Esophagus muscularis mucosa (tissue), 4 donors: Measurements from ENCODE around the gene NEK7. TPM values are rescaled to one million over a fixed set of nuclear protein-coding genes. Genes with fewer than 3 reads are reported as not detected.

ENCODE experiments used
- DNase-seq: peaks from one replicate; pipeline ENCODE4 v3.0.0-alpha.2; 2017; ENCODE audit errors: extremely low spot score
- H3K27ac ChIP-seq, 4 donors: fragments of 200-600 bp; sonication (generic); replicated peaks in 1 of 4; 1 replicate in 3 of 4; 2 replicates in 1 of 4; pipeline ENCODE4 v1.5.1; 2016 to 2019; ENCODE audit warnings: mild to moderate bottlenecking in 1 of 4
- H3K27me3 ChIP-seq, 4 donors: fragments of 200-600 bp; sonication (generic); one replicate each; pipeline versions ENCODE4 v1.5.1 to v1.6.0; 2016 to 2019
- H3K36me3 ChIP-seq, 4 donors: fragments of 200-600 bp; sonication (generic); one replicate each; pipeline ENCODE4 v1.5.1; 2016 to 2019
- H3K4me1 ChIP-seq, 4 donors: fragments of 200-600 bp; sonication (generic); one replicate each; pipeline ENCODE4 v1.5.1; 2016 to 2019
- H3K4me3 ChIP-seq, 4 donors: fragments of 200-600 bp; sonication (generic); 1 replicate in 2 of 4; 2 replicates in 2 of 4; pipeline ENCODE4 v1.5.1; 2016 to 2019; ENCODE audit warnings: mild to moderate bottlenecking in 4 of 4, moderate library complexity in 1 of 4
- H3K9me3 ChIP-seq, 4 donors: fragments of 200-600 bp; sonication (generic); 1 replicate in 3 of 4; 2 replicates in 1 of 4; pipeline ENCODE4 v1.5.1; 2016 to 2019
- CTCF ChIP-seq, 3 experiments: fragments of 200-600 bp in 2 of 3; fragments of 450-650 bp in 1 of 3; sonication (generic) in 2 of 3; IDR thresholded peaks; one replicate each; pipeline ENCODE4 v1.5.1; 2017 to 2019; ENCODE audit warnings: antibody characterized with exemption in 3 of 3, mild to moderate bottlenecking in 2 of 3, moderate library complexity in 1 of 3
- EP300 ChIP-seq: sonication (generic); formaldehyde crosslinking; IDR thresholded peaks from one replicate; pipeline ENCODE4 v1.6.1; 2017; ENCODE audit warnings: antibody characterized with exemption
- POLR2A ChIP-seq: fragments of 450-650 bp; IDR thresholded peaks from one replicate; pipeline ENCODE4 v1.6.1; 2017; ENCODE audit warnings: antibody characterized with exemption, moderate library complexity, mild to moderate bottlenecking, low read depth
- POLR2AphosphoS5 ChIP-seq, 2 donors: sonication (generic); formaldehyde crosslinking; IDR thresholded peaks; one replicate each; pipeline ENCODE4 v1.6.1; 2017; ENCODE audit warnings: antibody characterized with exemption in 2 of 2
- WGBS: methylation state at CpG from one replicate; pipeline ENCODE4 v1.1.5; 2018; 5-methylcytosine and 5-hydroxymethylcytosine counted together
- intact Hi-C: fragments of 100-400 bp; cut with DNase I; formaldehyde crosslinking; loops from one replicate; pipeline ENCODE4 v1.15.1; 2023
- total RNA-seq, 4 donors: library from RNA; depleted of rRNA; stranded (reverse); fragments of >200 nt; gene quantifications; one replicate each; pipeline versions ENCODE4 v1.1.0 to v1.2.1, GENCODE V29; 2016

Gene NEK7
- total RNA-seq, 4 donors from 2014 or later = 110 to 196 (median 158) TPM

GRCh38 chr1:198291036-198291435, 134.2 kb downstream of the NEK7 start:
- no peak for TF ChIP-seq POLR2A
- TF ChIP-seq EP300 = no peak
- no peak for TF ChIP-seq POLR2AphosphoS5 (IDR thresholded peaks at IDR 0.05)
- TF ChIP-seq CTCF (IDR thresholded peaks at IDR 0.05) = no peak
- intact Hi-C loops = loop anchor here (5.0 kb wide), 1 partner anchor 134 kb away; the partner anchor contains the start of gene NEK7
- Histone ChIP-seq H3K4me3 (no peak overlapping the region), H3K4me1 (peaks cover 25 to 44% (median 34%) of the 10 kb centered on the region in 4 donors), H3K27me3 (no peaks in the 10 kb centered on the region), H3K27ac (peak overlapping the region in 1 of 4 donors; percentile 4), H3K9me3 (no peaks in the 10 kb centered on the region), H3K36me3 (peaks cover 0 to 5% (median 0%) of the 10 kb centered on the region in 4 donors)
- no peak for DNase-seq

GRCh38 chr1:198291924-198292323, 135.1 kb downstream of the NEK7 start:
- H3K9me3 ChIP-seq = no peaks in the 10 kb centered on the region
- no peak for DNase-seq
- TF ChIP-seq POLR2A = no peak
- no peak for TF ChIP-seq EP300
- TF ChIP-seq POLR2AphosphoS5 (IDR thresholded peaks at IDR 0.05) = no peak
- no peak for TF ChIP-seq CTCF (IDR thresholded peaks at IDR 0.05)
- intact Hi-C loops = loop anchor here (5.0 kb wide), 1 partner anchor 135 kb away; the partner anchor contains the start of gene NEK7
- no peaks in the 10 kb centered on the region for H3K27me3 ChIP-seq
- H3K36me3 ChIP-seq = peaks cover 0 to 5% (median 0%) of the 10 kb centered on the region in 4 donors
- H3K4me3 ChIP-seq = no peak overlapping the region
- no peak overlapping the region for H3K27ac ChIP-seq
- H3K4me1 ChIP-seq = peaks cover 25 to 44% (median 34%) of the 10 kb centered on the region in 4 donors

- peaks cover 0 to 18% (median 6%) of the 10 kb centered on the region in 4 donors for H3K36me3 ChIP-seq
- TF ChIP-seq POLR2A (no peak), POLR2AphosphoS5 (IDR thresholded peaks at IDR 0.05) (no peak), EP300 (no peak), CTCF (IDR thresholded peaks at IDR 0.05) (no peak)
- WGBS = 80% methylated on average over 8 of the region's 8 CpGs
- no peak overlapping the region for H3K27ac ChIP-seq
- no peak for DNase-seq
- no peak overlapping the region for H3K4me3 ChIP-seq
- peaks cover 6 to 19% (median 13%) of the 10 kb centered on the region in 4 donors for H3K4me1 ChIP-seq
- intact Hi-C loops = no loop called here
- H3K9me3 ChIP-seq = no peaks in the 10 kb centered on the region
- no peaks in the 10 kb centered on the region for H3K27me3 ChIP-seq
Measured at GRCh38 chr1:198295225-198295624, 138.4 kb downstream of the NEK7 start.

- no peak overlapping the region for H3K27ac ChIP-seq
- H3K9me3 ChIP-seq = no peaks in the 10 kb centered on the region
- no peaks in the 10 kb centered on the region for H3K27me3 ChIP-seq
- intact Hi-C loops = no loop called here
- 88% methylated on average over 4 of the region's 4 CpGs for WGBS
- no peak for DNase-seq
- TF ChIP-seq POLR2A (no peak), CTCF (IDR thresholded peaks at IDR 0.05) (no peak), EP300 (no peak), POLR2AphosphoS5 (IDR thresholded peaks at IDR 0.05) (no peak)
- H3K4me3 ChIP-seq = no peak overlapping the region
- peaks cover 0 to 21% (median 7%) of the 10 kb centered on the region in 4 donors for H3K36me3 ChIP-seq
- peaks cover 0 to 11% (median 6%) of the 10 kb centered on the region in 4 donors for H3K4me1 ChIP-seq
Measured at GRCh38 chr1:198295971-198296370, 139.2 kb downstream of the NEK7 start.

GRCh38 chr1:198297281-198297680, 140.5 kb downstream of the NEK7 start:
- no peak for DNase-seq
- intact Hi-C loops = no loop called here
- Histone ChIP-seq H3K4me3 (no peak overlapping the region), H3K9me3 (no peaks in the 10 kb centered on the region), H3K36me3 (peaks cover 0 to 21% (median 10%) of the 10 kb centered on the region in 4 donors), H3K27me3 (no peaks in the 10 kb centered on the region), H3K27ac (no peak overlapping the region), H3K4me1 (no peaks in the 10 kb centered on the region)
- WGBS = 74% methylated on average over 2 of the region's 2 CpGs
- no peak for TF ChIP-seq POLR2AphosphoS5 (IDR thresholded peaks at IDR 0.05)
- TF ChIP-seq POLR2A = no peak
- no peak for TF ChIP-seq CTCF (IDR thresholded peaks at IDR 0.05)
- TF ChIP-seq EP300 = no peak
